NCI-H774 (cell line): Measurements from ENCODE around the gene TBCD.

Source experiments
- DNase-seq: peaks from one replicate; lab custom pipeline; 2025; lab: John Stamatoyannopoulos, UW

The TBCD gene

GRCh38 chr17:82832881-82833475 is 81.1 kb downstream of the TBCD start:
- no peak for DNase-seq

- no peak for DNase-seq
These were observed 83.3 kb downstream of the TBCD start for GRCh38 chr17:82835122-82835521.

- no peak for DNase-seq
These were observed 84.1 kb downstream of the TBCD start for GRCh38 chr17:82835766-82836512.

- DNase-seq: no peak
These were observed 85.0 kb downstream of the TBCD start for GRCh38 chr17:82836823-82837357.

- DNase-seq: no peak
These were observed 85.9 kb downstream of the TBCD start for GRCh38 chr17:82837586-82838320.

GRCh38 chr17:82838386-82839063 is 86.7 kb downstream of the TBCD start:
- DNase-seq: no peak

- DNase-seq: no peak
These were observed 87.9 kb downstream of the TBCD start, which contains the start of gene ZNF750 for GRCh38 chr17:82839617-82840292. Gene ZNF750 (minus strand): TSS chr17:82840022. CDS start chr17:82832454, 7,568 bp downstream.

GRCh38 chr17:82840431-82840831 is 88.6 kb downstream of the TBCD start:
- DNase-seq: no peak

GRCh38 chr17:82841921-82842596 is 90.2 kb downstream of the TBCD start:
- no peak for DNase-seq

GRCh38 chr17:82843904-82844680 is 92.2 kb downstream of the TBCD start:
- no peak for DNase-seq

- no peak for DNase-seq
These were observed 92.9 kb downstream of the TBCD start for GRCh38 chr17:82844796-82845162.

- no peak for DNase-seq
These were observed 93.4 kb downstream of the TBCD start for GRCh38 chr17:82845163-82845807.

- no peak for DNase-seq
These were observed 94.3 kb downstream of the TBCD start for GRCh38 chr17:82846061-82846691.

- no peak for DNase-seq
These were observed 96.2 kb downstream of the TBCD start for GRCh38 chr17:82848022-82848592.

- DNase-seq: no peak
These were observed 97.4 kb downstream of the TBCD start for GRCh38 chr17:82849076-82849945.

GRCh38 chr17:82851381-82851780 is 99.5 kb downstream of the TBCD start:
- no peak for DNase-seq

- DNase-seq: no peak
These were observed 102.4 kb downstream of the TBCD start for GRCh38 chr17:82854226-82854625.

- no peak for DNase-seq
These were observed 104.5 kb downstream of the TBCD start for GRCh38 chr17:82856361-82856760.
